Fibroblast of the aortic adventitia (primary cell): ENCODE data around the gene LRRC4. TPM values are rescaled to one million over a fixed set of nuclear protein-coding genes. Genes with fewer than 3 reads are reported as not detected.

ENCODE experiments used
- DNase-seq: peaks from one replicate; pipeline ENCODE4 v3.0.0-alpha.2; 2010; ENCODE audit warnings: low read depth
- H3K4me3 ChIP-seq: 2 replicates; pipeline ENCODE4 v1.5.1; 2011; ENCODE audit warnings: low read depth, mild to moderate bottlenecking, control low read depth, low read length, moderate library complexity
- CTCF ChIP-seq: IDR thresholded peaks from 2 replicates; pipeline ENCODE4 v1.5.1; 2011; ENCODE audit warnings: mild to moderate bottlenecking, low read length, control low read depth, inconsistent platforms; ENCODE audit not compliant: insufficient read depth
- total RNA-seq: library from RNA; depleted of rRNA; stranded (reverse); fragments of >200 nt; gene quantifications from 2 replicates; pipeline ENCODE4 v1.2.3, GENCODE V29; 2012; ENCODE audit warnings: low replicate concordance

LRRC4 gene
- total RNA-seq, 1 donor = 0.27 TPM

- no peak overlapping the region for H3K4me3 ChIP-seq
- no peak for TF ChIP-seq CTCF
- DNase-seq = no peak
These were observed 3.7 kb downstream of the LRRC4 start for GRCh38 chr7:128027485-128027980.

- TF ChIP-seq CTCF = no peak
- no peak for DNase-seq
- no peak overlapping the region for H3K4me3 ChIP-seq
These were observed 4.7 kb downstream of the LRRC4 start for GRCh38 chr7:128026551-128026950.

- DNase-seq = no peak
- no peak overlapping the region for H3K4me3 ChIP-seq
- no peak for TF ChIP-seq CTCF
These were observed 5.4 kb downstream of the LRRC4 start for GRCh38 chr7:128025819-128026218.

- peak; percentile 10 for DNase-seq
- no peak for TF ChIP-seq CTCF
- H3K4me3 ChIP-seq = no peak overlapping the region
These were observed 5.9 kb downstream of the LRRC4 start for GRCh38 chr7:128025380-128025779.

GRCh38 chr7:128024151-128024550, 7.1 kb downstream of the LRRC4 start:
- no peak for DNase-seq
- no peak for TF ChIP-seq CTCF
- no peak overlapping the region for H3K4me3 ChIP-seq

- TF ChIP-seq CTCF = no peak
- H3K4me3 ChIP-seq = no peak overlapping the region
These were observed 8.4 kb downstream of the LRRC4 start for GRCh38 chr7:128022631-128023532.

GRCh38 chr7:128021366-128021765, 9.9 kb downstream of the LRRC4 start:
- no peak for TF ChIP-seq CTCF
- DNase-seq = no peak
- H3K4me3 ChIP-seq = no peak overlapping the region

More at GRCh38 chr7:128022631-128023532, 8.4 kb downstream of the LRRC4 start:
- peak; percentile 75 for DNase-seq
